Neural cell (in vitro differentiated cells): ENCODE measurements around the gene CCDC85C. TPM values are rescaled to one million over a fixed set of nuclear protein-coding genes. Genes with fewer than 3 reads are reported as not detected.

ENCODE experiments used
- H2AFZ ChIP-seq: fragments of 200-600, 300-800 bp; sonication (generic), shearing (Covaris generic); 2 replicates; pipeline ENCODE4 v1.6.0; 2014; ENCODE audit warnings: low read depth, mild to moderate bottlenecking, antibody characterized with exemption, low read length, moderate library complexity
- H3F3A ChIP-seq: fragments of 200-600 bp; shearing (Covaris generic); 2 replicates; pipeline ENCODE4 v1.6.1; 2016; ENCODE audit warnings: mild to moderate bottlenecking, moderate library complexity, mixed read lengths, antibody characterized with exemption, low read length; ENCODE audit not compliant: insufficient read depth, poor library complexity, severe bottlenecking
- H3K27ac ChIP-seq: fragments of 200-600, 300-800 bp; sonication (generic), shearing (Covaris generic); 2 replicates; pipeline ENCODE4 v1.5.1; 2014; ENCODE audit warnings: mild to moderate bottlenecking, low read length, moderate library complexity
- H3K27me3 ChIP-seq: fragments of 300-800, 200-600 bp; sonication (generic), shearing (Covaris generic); 2 replicates; pipeline ENCODE4 v1.6.0; 2014; ENCODE audit warnings: mild to moderate bottlenecking, low read depth, low read length, moderate library complexity; ENCODE audit not compliant: insufficient read depth
- H3K36me3 ChIP-seq: fragments of 300-800, 200-600 bp; sonication (generic), shearing (Covaris generic); 2 replicates; pipeline ENCODE4 v1.5.1; 2014; ENCODE audit warnings: mild to moderate bottlenecking, antibody characterized with exemption, low read length, moderate library complexity; ENCODE audit not compliant: insufficient read depth
- H3K4me2 ChIP-seq: fragments of 300-800, 200-600 bp; sonication (generic), shearing (Covaris generic); 2 replicates; pipeline ENCODE4 v1.6.0; 2014; ENCODE audit warnings: mild to moderate bottlenecking, low read length
- H3K4me3 ChIP-seq: fragments of 300-800, 200-600 bp; sonication (generic), shearing (Covaris generic); 2 replicates; pipeline ENCODE4 v1.5.1; 2014; ENCODE audit warnings: mild to moderate bottlenecking, low read length, moderate library complexity
- H3K79me2 ChIP-seq: fragments of 200-600 bp; shearing (Covaris generic); replicated peaks from 2 replicates; pipeline ENCODE4 v1.6.0; 2014; ENCODE audit warnings: mild to moderate bottlenecking, low read length, moderate library complexity; ENCODE audit not compliant: insufficient read depth
- H3K9ac ChIP-seq: fragments of 300-800, 200-600 bp; sonication (generic), shearing (Covaris generic); 2 replicates; pipeline ENCODE4 v1.6.1; 2016; ENCODE audit warnings: mild to moderate bottlenecking, low read length, mixed read lengths
- H3K9me2 ChIP-seq: fragments of 200-600 bp; shearing (Covaris generic); 2 replicates; pipeline ENCODE4 v1.6.1; 2016; ENCODE audit warnings: mild to moderate bottlenecking, low read length, mixed read lengths; ENCODE audit not compliant: insufficient read depth
- H3K9me3 ChIP-seq: fragments of 200-600, 300-800 bp; sonication (generic), shearing (Covaris generic); 2 replicates; pipeline ENCODE4 v1.6.1; 2016; ENCODE audit warnings: mild to moderate bottlenecking, mixed run types, low read length, moderate library complexity, mixed read lengths
- H4K20me1 ChIP-seq: fragments of 200-600 bp; shearing (Covaris generic); 2 replicates; pipeline ENCODE4 v1.6.1; 2016; ENCODE audit warnings: mild to moderate bottlenecking, mixed run types; ENCODE audit not compliant: insufficient read depth
- CTCF ChIP-seq: fragments of 450-650 bp; IDR thresholded peaks from 2 replicates; pipeline ENCODE4 v1.5.1; 2014; ENCODE audit warnings: antibody characterized with exemption, mild to moderate bottlenecking, moderate library complexity; ENCODE audit not compliant: poor library complexity, severe bottlenecking
- EP300 ChIP-seq: fragments of 450-650 bp; conservative IDR thresholded peaks from 2 replicates; pipeline ENCODE4 v1.6.1; 2014; ENCODE audit warnings: antibody characterized with exemption, mild to moderate bottlenecking, moderate library complexity; ENCODE audit not compliant: poor library complexity, severe bottlenecking
- EZH2 ChIP-seq: fragments of 200-600, 300-800 bp; shearing (Covaris generic), sonication (generic); IDR thresholded peaks from 2 replicates; pipeline ENCODE4 v1.6.1; 2014; ENCODE audit warnings: antibody characterized with exemption, low read length, borderline replicate concordance, mild to moderate bottlenecking; ENCODE audit not compliant: insufficient read depth, poor library complexity, severe bottlenecking
- MXI1 ChIP-seq: fragments of 450-650 bp; conservative IDR thresholded peaks from 2 replicates; pipeline ENCODE4 v1.6.1; 2014; ENCODE audit warnings: antibody characterized with exemption, mild to moderate bottlenecking; ENCODE audit not compliant: poor library complexity, severe bottlenecking
- POLR2AphosphoS5 ChIP-seq: IDR thresholded peaks from 2 replicates; pipeline ENCODE4 v1.6.1; 2012
- RAD21 ChIP-seq: fragments of 450-650 bp; conservative IDR thresholded peaks from 2 replicates; pipeline ENCODE4 v1.6.1; 2014; ENCODE audit warnings: antibody characterized with exemption, mild to moderate bottlenecking, moderate library complexity
- REST ChIP-seq: IDR thresholded peaks from 2 replicates; pipeline ENCODE4 v1.6.1; 2012; ENCODE audit warnings: borderline replicate concordance
- SMC3 ChIP-seq: fragments of 450-650 bp; conservative IDR thresholded peaks from 2 replicates; pipeline ENCODE4 v1.6.1; 2014; ENCODE audit warnings: antibody characterized with exemption, mild to moderate bottlenecking, moderate library complexity; ENCODE audit not compliant: poor library complexity
- TAF1 ChIP-seq: IDR thresholded peaks from 2 replicates; pipeline ENCODE4 v1.6.1; 2012; ENCODE audit warnings: low read depth
- polyA plus RNA-seq: library from polyadenylated mRNA; depleted of rRNA; stranded (reverse); fragments of >200 nt; gene quantifications from 2 replicates; pipeline ENCODE4 v1.2.3, GENCODE V29; 2014

CCDC85C gene
- polyA plus RNA-seq, 1 donor from 2014 or later = 24.8 TPM

GRCh38 chr14:99598774-99599173 is 5.2 kb downstream of the CCDC85C start:
- H4K20me1 ChIP-seq = peaks cover 22% of the 10 kb centered on the region
- H3K9me2 ChIP-seq = no peaks in the 10 kb centered on the region
- no peaks in the 10 kb centered on the region for H3K27me3 ChIP-seq
- no peaks in the 10 kb centered on the region for H3K9me3 ChIP-seq
- H2AFZ ChIP-seq = no peak overlapping the region
- H3K36me3 ChIP-seq = no peaks in the 10 kb centered on the region
- TF ChIP-seq SMC3 (no peak), TAF1 (no peak), RAD21 (no peak), POLR2AphosphoS5 (no peak)
- H3K79me2 ChIP-seq = peaks cover 62% of the 10 kb centered on the region
- H3K27ac ChIP-seq = no peak overlapping the region
- H3K9ac ChIP-seq = no peak overlapping the region
- H3K4me2 ChIP-seq = no peak overlapping the region
- H3K4me3 ChIP-seq = no peak overlapping the region
- no peaks in the 10 kb centered on the region for H3F3A ChIP-seq

DNA sequence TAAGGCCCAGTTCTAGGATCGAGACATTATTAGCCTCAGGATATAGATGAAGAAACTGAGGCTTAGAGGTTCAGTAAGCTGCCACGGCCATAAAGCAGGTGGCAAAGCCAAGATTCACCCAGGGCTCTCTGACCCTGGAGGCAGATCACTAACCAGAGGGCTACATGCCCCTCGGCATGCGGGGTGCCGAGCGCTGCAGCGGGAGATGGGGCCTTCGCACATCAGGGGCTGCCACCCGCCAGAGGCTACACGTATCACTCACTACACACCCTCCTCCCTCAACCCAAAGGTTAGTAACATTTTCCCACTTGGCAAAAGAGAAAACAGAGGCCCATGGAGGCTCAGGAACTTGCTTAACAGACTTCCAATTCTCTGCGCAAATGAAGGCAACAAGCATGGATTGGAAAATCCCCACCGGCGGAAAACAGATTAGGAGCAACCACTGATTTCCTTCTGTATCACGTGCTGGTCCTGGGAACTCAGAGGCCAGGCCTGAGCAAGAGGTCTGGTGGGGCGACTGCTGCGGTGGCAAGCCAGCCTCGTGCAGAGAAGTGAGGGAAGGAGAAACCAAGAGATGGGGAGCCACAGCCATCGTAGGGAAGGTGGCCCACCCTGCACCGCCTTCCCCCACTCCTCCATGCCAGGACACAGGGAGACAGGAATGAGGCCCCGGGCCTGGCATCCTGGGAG is 6.0 kb downstream of the CCDC85C start:
- Histone ChIP-seq H3K27me3 (no peaks in the 10 kb centered on the region), H2AFZ (no peak overlapping the region), H3K9me2 (no peaks in the 10 kb centered on the region), H3F3A (no peaks in the 10 kb centered on the region), H3K4me3 (no peak overlapping the region), H4K20me1 (peaks cover 22% of the 10 kb centered on the region), H3K4me2 (no peak overlapping the region), H3K9ac (no peak overlapping the region), H3K79me2 (peaks cover 62% of the 10 kb centered on the region), H3K36me3 (no peaks in the 10 kb centered on the region), H3K27ac (no peak overlapping the region), H3K9me3 (no peaks in the 10 kb centered on the region)
- TF ChIP-seq POLR2AphosphoS5 (no peak), RAD21 (no peak), SMC3 (no peak), EZH2 (no peak)

- H3K79me2 ChIP-seq = peaks cover 51% of the 10 kb centered on the region
These were observed 7.2 kb downstream of the CCDC85C start for GRCh38 chr14:99596772-99597171.

More at GRCh38 chr14:99596772-99597171, 7.2 kb downstream of the CCDC85C start:
- Histone ChIP-seq H3K4me3 (no peak overlapping the region), H4K20me1 (peaks cover 10% of the 10 kb centered on the region), H3K27ac (no peak overlapping the region), H3K9me2 (no peaks in the 10 kb centered on the region), H3K4me2 (no peak overlapping the region), H3K9me3 (no peaks in the 10 kb centered on the region), H3K9ac (no peak overlapping the region), H3K36me3 (no peaks in the 10 kb centered on the region), H2AFZ (no peak overlapping the region), H3K27me3 (no peaks in the 10 kb centered on the region), H3F3A (no peaks in the 10 kb centered on the region)
- TF ChIP-seq SMC3 (no peak), CTCF (no peak), POLR2AphosphoS5 (no peak), TAF1 (no peak), REST (no peak), EZH2 (no peak), EP300 (no peak), MXI1 (no peak), RAD21 (no peak)
